H1 (cell line): Measurements from ENCODE around the gene TOM1L2. TPM values are rescaled to one million over a fixed set of nuclear protein-coding genes. Genes with fewer than 3 reads are reported as not detected.

Source experiments
- CTCF ChIA-PET: fragments of 300-600 bp; sonication (Branson Sonifier 250); formaldehyde crosslinking; loops from one replicate; lab custom pipeline; 2021; ENCODE audit not compliant: partially characterized antibody; lab: Charles Lee
- POLR2A ChIA-PET: fragments of 300-600 bp; sonication (Branson Sonifier 250); formaldehyde crosslinking; loops from one replicate; lab custom pipeline; 2021; ENCODE audit warnings: inconsistent platforms; ENCODE audit not compliant: partially characterized antibody; lab: Charles Lee
- DNase-seq, 2 experiments: peaks; one replicate each; pipeline versions ENCODE4 v3.0.0 to v3.0.0-alpha.2; 2010 to 2022; ENCODE audit warnings: low spot score in 2 of 2, low read depth in 1 of 2, mixed read lengths in 1 of 2
- FAIRE-seq: peaks from 2 replicates; lab custom pipeline; 2011; peaks lifted over from hg19 to GRCh38; lab: Jason Lieb, UNC
- H2AFZ ChIP-seq: 2 replicates; pipeline ENCODE4 v1.8.1; 2012; ENCODE audit warnings: low read length, inconsistent platforms
- H2AK5ac ChIP-seq: 2 replicates; pipeline ENCODE4 v1.6.1; 2013; ENCODE audit warnings: low read depth, low read length
- H2BK120ac ChIP-seq: replicated peaks from 2 replicates; pipeline ENCODE3; 2013; ENCODE audit warnings: low read depth, low read length, inconsistent platforms
- H2BK12ac ChIP-seq: 2 replicates; pipeline ENCODE4 v1.6.1; 2013; ENCODE audit warnings: low read depth, low read length
- H2BK15ac ChIP-seq: 2 replicates; pipeline ENCODE4 v1.6.1; 2013; ENCODE audit warnings: low read length
- H2BK20ac ChIP-seq: 2 replicates; pipeline ENCODE4 v1.6.1; 2013; ENCODE audit warnings: low read length
- H2BK5ac ChIP-seq: 2 replicates; pipeline ENCODE4 v1.6.1; 2013; ENCODE audit warnings: low read depth, low read length
- H3K14ac ChIP-seq: 2 replicates; pipeline ENCODE4 v1.6.1; 2013; ENCODE audit warnings: inconsistent platforms; ENCODE audit not compliant: insufficient read length
- H3K18ac ChIP-seq: 2 replicates; pipeline ENCODE4 v1.6.1; 2013; ENCODE audit warnings: low read length; ENCODE audit errors: extremely low read depth
- H3K23ac ChIP-seq: 2 replicates; pipeline ENCODE4 v1.6.1; 2013; ENCODE audit warnings: inconsistent platforms; ENCODE audit not compliant: insufficient read length
- H3K23me2 ChIP-seq: 2 replicates; pipeline ENCODE4 v1.6.1; 2013; ENCODE audit warnings: low read depth, low read length
- H3K27ac ChIP-seq: 2 replicates; pipeline ENCODE4 v1.6.1; 2011; ENCODE audit warnings: low read depth, low read length, inconsistent platforms
- H3K27me3 ChIP-seq, 4 experiments: replicated peaks in 1 of 4; 1 replicate in 1 of 4; 2 replicates in 3 of 4; pipeline versions ENCODE4 v1.6.1 to v1.8.1; 2011 to 2013; ENCODE audit warnings: low read length in 3 of 4, mild to moderate bottlenecking in 3 of 4, inconsistent platforms in 2 of 4, mixed read lengths in 2 of 4, moderate library complexity in 1 of 4; ENCODE audit not compliant: control insufficient read depth in 3 of 4, insufficient read depth in 3 of 4; ENCODE audit errors: extremely low read depth in 1 of 4
- H3K36me3 ChIP-seq, 4 experiments: 2 replicates each; pipeline versions ENCODE4 v1.6.1 to v1.8.1; 2011 to 2013; ENCODE audit warnings: mild to moderate bottlenecking in 4 of 4, low read length in 3 of 4, moderate library complexity in 2 of 4, control low read depth in 1 of 4, inconsistent platforms in 1 of 4; ENCODE audit not compliant: insufficient read depth in 4 of 4, control insufficient read depth in 2 of 4
- H3K4ac ChIP-seq: replicated peaks from 2 replicates; pipeline ENCODE3; 2013; ENCODE audit warnings: low read length, low read depth, mixed read lengths, inconsistent platforms; ENCODE audit not compliant: insufficient read length
- H3K4me1 ChIP-seq, 4 experiments: replicated peaks in 1 of 4; 1 replicate in 1 of 4; 2 replicates in 3 of 4; pipeline versions ENCODE4 v1.6.1 to v1.8.1; 2011 to 2013; ENCODE audit warnings: low read length in 3 of 4, inconsistent platforms in 2 of 4, mixed read lengths in 1 of 4; ENCODE audit not compliant: insufficient read depth in 4 of 4, control insufficient read depth in 3 of 4
- H3K4me2 ChIP-seq, 2 experiments: 2 replicates each; pipeline versions ENCODE4 v1.6.1 to v1.8.1; 2011 to 2013; ENCODE audit warnings: low read depth in 2 of 2, low read length in 2 of 2, control low read depth in 1 of 2, inconsistent platforms in 1 of 2, mild to moderate bottlenecking in 1 of 2; ENCODE audit not compliant: insufficient read depth in 1 of 2
- H3K4me3 ChIP-seq, 4 experiments: fragments of 200-600, 300-600 bp in 1 of 4; sonication (generic), shearing (Covaris generic), sonication (Bioruptor Twin) in 1 of 4; 2 replicates each; pipeline versions ENCODE4 v1.5.1 to v1.8.1; 2011 to 2016; ENCODE audit warnings: low read length in 4 of 4, low read depth in 3 of 4, control low read depth in 2 of 4, inconsistent platforms in 2 of 4, mild to moderate bottlenecking in 2 of 4, mixed read lengths in 1 of 4, moderate library complexity in 1 of 4; ENCODE audit not compliant: insufficient read depth in 2 of 4; ENCODE audit errors: extremely low read depth in 1 of 4
- H3K56ac ChIP-seq: replicated peaks from 2 replicates; pipeline ENCODE3; 2013; ENCODE audit warnings: low read depth, mild to moderate bottlenecking, mixed read lengths, low read length, inconsistent platforms; ENCODE audit not compliant: insufficient read length
- H3K79me1 ChIP-seq: 2 replicates; pipeline ENCODE4 v1.6.1; 2013; ENCODE audit warnings: low read depth, low read length, control low read depth
- H3K79me2 ChIP-seq, 2 experiments: 2 replicates each; pipeline versions ENCODE4 v1.6.1 to v1.8.1; 2012 to 2013; ENCODE audit warnings: low read length in 2 of 2, mild to moderate bottlenecking in 2 of 2, inconsistent platforms in 1 of 2; ENCODE audit not compliant: insufficient read depth in 2 of 2, control insufficient read depth in 1 of 2
- H3K9ac ChIP-seq, 4 experiments: replicated peaks in 1 of 4; 1 replicate in 1 of 4; 2 replicates in 3 of 4; pipeline versions ENCODE4 v1.6.1 to v1.8.1; 2011 to 2013; ENCODE audit warnings: low read depth in 3 of 4, low read length in 3 of 4, control low read depth in 2 of 4, mild to moderate bottlenecking in 2 of 4, moderate library complexity in 2 of 4, inconsistent platforms in 1 of 4; ENCODE audit errors: extremely low read depth in 1 of 4
- H3K9me3 ChIP-seq, 2 experiments: 2 replicates each; pipeline versions ENCODE4 v1.6.1 to v1.8.1; 2012 to 2013; ENCODE audit warnings: mild to moderate bottlenecking in 2 of 2, moderate library complexity in 2 of 2, control low read depth in 1 of 2, inconsistent platforms in 1 of 2, low read depth in 1 of 2, low read length in 1 of 2, mixed read lengths in 1 of 2; ENCODE audit not compliant: insufficient read depth in 2 of 2
- H4K20me1 ChIP-seq, 2 experiments: replicated peaks in 1 of 2; 2 replicates each; pipeline versions ENCODE3 to v1.8.1; 2011 to 2013; ENCODE audit warnings: inconsistent platforms in 2 of 2, low read length in 2 of 2, mild to moderate bottlenecking in 1 of 2; ENCODE audit not compliant: insufficient read depth in 2 of 2, control insufficient read depth in 1 of 2
- H4K5ac ChIP-seq: 2 replicates; pipeline ENCODE4 v1.6.1; 2013; ENCODE audit warnings: low read length, low read depth, mixed read lengths, inconsistent platforms; ENCODE audit not compliant: insufficient read length
- H4K8ac ChIP-seq: 2 replicates; pipeline ENCODE4 v1.8.0; 2013; ENCODE audit warnings: mild to moderate bottlenecking, moderate library complexity, low read length, inconsistent platforms; ENCODE audit not compliant: insufficient read depth; ENCODE audit errors: extremely low read depth
- H4K91ac ChIP-seq: replicated peaks from 2 replicates; pipeline ENCODE3; 2013; ENCODE audit warnings: low read length, mixed read lengths, inconsistent platforms; ENCODE audit not compliant: insufficient read length
- ASH2L ChIP-seq: fragments of 200-600, 300-600 bp; sonication (generic); IDR thresholded peaks from one replicate; pipeline ENCODE4 v1.7.1; 2017; ENCODE audit warnings: low read length
- ATF3 ChIP-seq: IDR thresholded peaks from 2 replicates; pipeline ENCODE4 v1.6.1; 2011; ENCODE audit warnings: low read depth, mild to moderate bottlenecking, low read length; ENCODE audit not compliant: insufficient read depth
- BACH1 ChIP-seq: IDR thresholded peaks from 2 replicates; pipeline ENCODE4 v1.6.1; 2012; ENCODE audit warnings: low read length, improper control_type of control experiment
- BCL11A ChIP-seq, 2 experiments: IDR thresholded peaks; one replicate each; pipeline ENCODE4 v1.6.1; 2011; ENCODE audit warnings: low read depth in 2 of 2, low read length in 2 of 2, mild to moderate bottlenecking in 2 of 2
- RAD21 ChIP-seq, 2 experiments: IDR thresholded peaks in 1 of 2; conservative IDR thresholded peaks in 1 of 2; 2 replicates each; pipeline ENCODE4 v1.6.1; 2011; ENCODE audit warnings: low read depth in 2 of 2, low read length in 2 of 2, improper control_type of control experiment in 1 of 2, inconsistent platforms in 1 of 2, mild to moderate bottlenecking in 1 of 2, moderate library complexity in 1 of 2
- SIN3A ChIP-seq, 2 experiments: IDR thresholded peaks in 1 of 2; conservative IDR thresholded peaks in 1 of 2; 2 replicates each; pipeline ENCODE4 v1.6.1; 2011 to 2012; ENCODE audit warnings: low read length in 2 of 2, improper control_type of control experiment in 1 of 2, low read depth in 1 of 2, mild to moderate bottlenecking in 1 of 2
- TAF1 ChIP-seq: IDR thresholded peaks from 2 replicates; pipeline ENCODE4 v1.6.1; 2011; ENCODE audit warnings: mild to moderate bottlenecking, low read depth, low read length
- TAF7 ChIP-seq: optimal IDR thresholded peaks from 2 replicates; pipeline ENCODE3; 2011; ENCODE audit warnings: low read depth, mild to moderate bottlenecking, inconsistent platforms, low read length, moderate library complexity, borderline replicate concordance
- TEAD4 ChIP-seq: IDR thresholded peaks from 2 replicates; pipeline ENCODE4 v1.6.1; 2012; ENCODE audit warnings: low read depth, low read length, inconsistent platforms, mixed read lengths
- ZNF274 ChIP-seq: IDR thresholded peaks from 2 replicates; pipeline ENCODE4 v1.7.0; 2012; ENCODE audit warnings: low read length, borderline replicate concordance; ENCODE audit errors: extremely low read depth
- WGBS, 2 experiments: shearing (Covaris generic) in 1 of 2; methylation state at CpG; one replicate each; pipeline versions ENCODE4 v1.1.6 to v1.1.7; 2013 to 2015; ENCODE audit warnings: low lambda C conversion rate in 2 of 2, mixed read lengths in 2 of 2, inconsistent platforms in 1 of 2, low coverage in 1 of 2, missing lambda C conversion rate in 1 of 2; ENCODE audit not compliant: insufficient replicate concordance in 2 of 2, insufficient coverage in 1 of 2, insufficient read length in 1 of 2; ENCODE audit errors: extremely low coverage in 1 of 2, missing lambda C conversion rate in 1 of 2; 5-methylcytosine and 5-hydroxymethylcytosine counted together
- polyA plus RNA-seq, 7 experiments: library from polyadenylated mRNA; depleted of rRNA in 3 of 7; stranded (reverse) in 5 of 7; unstranded in 2 of 7; fragments of >200 nt in 5 of 7; fragments of 200-250 nt in 2 of 7; gene quantifications; 1 replicate in 5 of 7; 2 replicates in 1 of 7; 4 replicates in 1 of 7; pipeline versions ENCODE4 v1.2.1 to v1.2.3, GENCODE V29; 2011 to 2013; ENCODE audit warnings: missing spikeins in 2 of 7, mixed read lengths in 2 of 7
- total RNA-seq: library from RNA; stranded (reverse); fragmentation: NEBNext Ultra II Directional; extraction: Animal tissue kit (Norgen Biotek cat#: 25700); gene quantifications from 2 replicates; pipeline ENCODE4 v1.2.1, GENCODE V29; 2021

Gene TOM1L2
- total and polyA plus RNA-seq, 2 of the 8 experiments (the other 6 are each of a cell fraction or from before 2014, with no cell fraction given) = 2.0 to 3.4 TPM

- no peaks in the 10 kb centered on the region; a peak in 1 of 7 replicates for H3K4me1 ChIP-seq
- no peaks in the 10 kb centered on the region; a peak in 1 of 7 replicates for H3K27me3 ChIP-seq
- no peak overlapping the region for H2BK5ac ChIP-seq
- no peak overlapping the region for H3K9ac ChIP-seq
- H3K14ac ChIP-seq = no peak overlapping the region
- H3K4me3 ChIP-seq = no peak overlapping the region
- H3K79me2 ChIP-seq = no peaks in the 10 kb centered on the region
- no peaks in the 10 kb centered on the region for H3K36me3 ChIP-seq
- H2AK5ac ChIP-seq = no peak overlapping the region
- H4K91ac ChIP-seq = no peak overlapping the region
- no peaks in the 10 kb centered on the region for H3K79me1 ChIP-seq
- no peak overlapping the region for H3K56ac ChIP-seq
- H3K4me2 ChIP-seq = no peak overlapping the region
- H2AFZ ChIP-seq = no peak overlapping the region
- FAIRE-seq = no peak
- H3K27ac ChIP-seq = no peak overlapping the region
- no peak overlapping the region for H2BK120ac ChIP-seq
- no peaks in the 10 kb centered on the region for H4K20me1 ChIP-seq
- 86% methylated on average over 3 of the region's 3 CpGs; no CpG with 5 or more reads in 1 of the 2 experiments for WGBS, 2 experiments
- peak overlapping the region; percentile 53 for H3K4ac ChIP-seq
- ChIA-PET POLR2A (no interaction called here), CTCF (interaction anchor here (0.7 to 5.4 kb wide), 19 partner anchors 8 to 224 kb away, joined by 3 to 42 read pairs (median 6); no protein-coding TSS in a partner anchor)
- no peaks in the 10 kb centered on the region for H3K23me2 ChIP-seq
- H4K8ac ChIP-seq = peak overlapping the region; percentile 76; the same call in 1 of the 2 replicates
- no peak overlapping the region for H2BK12ac ChIP-seq
- no peak overlapping the region for H2BK20ac ChIP-seq
- no peak overlapping the region for H3K23ac ChIP-seq
- H2BK15ac ChIP-seq = no peak overlapping the region
- no peak overlapping the region for H3K18ac ChIP-seq
- no peak for DNase-seq
- no peaks in the 10 kb centered on the region for H3K9me3 ChIP-seq
- no peak overlapping the region for H4K5ac ChIP-seq
- TF ChIP-seq BCL11A (IDR thresholded peaks at IDR 0.05; ENCODE audit: low read depth in 2 of 2, low read length in 2 of 2) = no peak
- no peak for TF ChIP-seq SIN3A (conservative IDR thresholded peaks at IDR 0.05 in 1 of 2, IDR thresholded peaks at IDR 0.05 in 1 of 2; ENCODE audit: low read depth in 1 of 2, low read length in 2 of 2)
- no peak for TF ChIP-seq ZNF274
- TF ChIP-seq TEAD4 = no peak
- TF ChIP-seq ATF3 = no peak
- TF ChIP-seq TAF7 = no peak
- no peak for TF ChIP-seq TAF1
- TF ChIP-seq ASH2L = no peak
- peak; percentile 44 to 60 for TF ChIP-seq RAD21 (IDR thresholded peaks at IDR 0.05 in 1 of 2, conservative IDR thresholded peaks at IDR 0.05 in 1 of 2; ENCODE audit: low read depth in 2 of 2, low read length in 2 of 2)
- TF ChIP-seq BACH1 = no peak
These were observed 13.4 kb upstream of the TOM1L2 start for GRCh38 chr17:17985555-17985954.
